ENCODE data around the gene SIRPG.
A peak's percentile ranks its signal among the peaks of the same experiment; 100 is the strongest.
"Not testable (repeated sequence)": the region's sequence is repeated elsewhere in the genome, so short reads cannot be mapped to it uniquely, and the experiment has no call there.

Gene SIRPG

DNA sequence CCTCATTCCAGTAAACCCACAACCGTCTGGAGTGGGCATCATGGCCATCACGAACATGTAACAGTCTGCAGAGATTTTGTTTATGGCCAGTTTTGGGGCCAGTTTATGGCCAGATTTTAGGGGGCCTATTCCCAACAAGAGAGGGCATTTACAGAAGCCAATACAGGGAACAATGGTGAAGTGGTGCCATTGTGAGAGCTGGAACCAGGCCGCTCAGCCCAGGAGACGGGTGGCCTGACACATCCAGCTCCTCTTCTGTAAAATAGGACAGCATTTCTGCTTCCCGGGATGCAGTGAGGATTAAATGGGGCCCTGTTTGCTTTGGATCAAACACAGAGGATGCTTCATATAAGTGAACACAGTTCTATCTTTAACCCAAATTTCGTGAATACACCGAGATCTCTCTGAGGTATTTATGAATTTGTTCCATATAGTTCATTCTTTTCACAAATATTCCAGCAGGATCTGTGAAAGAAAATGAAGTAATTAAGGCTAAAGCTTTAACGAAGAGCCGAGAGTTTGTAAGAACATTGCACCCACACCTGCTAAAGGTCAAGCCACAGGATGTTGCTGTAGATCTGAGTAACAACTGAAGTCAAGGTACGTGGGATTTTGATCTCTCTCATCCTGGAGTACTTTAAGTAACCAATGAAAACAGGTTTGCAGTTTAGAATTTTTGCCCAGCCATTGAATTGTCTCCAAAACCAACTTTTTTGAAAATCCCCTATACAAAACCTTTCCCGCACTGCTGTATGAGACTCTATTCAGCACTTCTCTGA, 14.5 kb upstream of the SIRPG start:
- no peak for DNase-seq (ENCODE audit: low read depth in 2 of 2)

DNA sequence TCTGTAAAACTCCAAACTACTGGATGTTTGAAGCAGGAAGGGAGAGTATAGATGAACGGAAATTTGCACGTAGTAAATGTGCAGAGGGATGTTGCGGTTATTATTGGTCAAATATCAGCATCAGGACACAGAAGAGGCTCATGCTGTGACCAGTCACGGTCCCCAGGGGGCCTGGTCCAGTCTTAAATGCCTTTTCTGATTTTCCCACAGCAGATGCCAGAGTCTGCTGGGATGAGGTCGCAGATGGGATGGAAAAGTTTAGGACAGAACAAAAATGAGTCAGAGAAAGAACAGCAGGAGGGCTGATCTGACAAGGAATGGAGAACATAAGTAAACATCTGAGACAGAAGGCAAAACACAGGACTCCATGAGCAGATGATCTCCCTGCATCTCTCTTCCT, 11.7 kb upstream of the SIRPG start:
- no peak for DNase-seq (ENCODE audit: low read depth in 2 of 2)

DNA sequence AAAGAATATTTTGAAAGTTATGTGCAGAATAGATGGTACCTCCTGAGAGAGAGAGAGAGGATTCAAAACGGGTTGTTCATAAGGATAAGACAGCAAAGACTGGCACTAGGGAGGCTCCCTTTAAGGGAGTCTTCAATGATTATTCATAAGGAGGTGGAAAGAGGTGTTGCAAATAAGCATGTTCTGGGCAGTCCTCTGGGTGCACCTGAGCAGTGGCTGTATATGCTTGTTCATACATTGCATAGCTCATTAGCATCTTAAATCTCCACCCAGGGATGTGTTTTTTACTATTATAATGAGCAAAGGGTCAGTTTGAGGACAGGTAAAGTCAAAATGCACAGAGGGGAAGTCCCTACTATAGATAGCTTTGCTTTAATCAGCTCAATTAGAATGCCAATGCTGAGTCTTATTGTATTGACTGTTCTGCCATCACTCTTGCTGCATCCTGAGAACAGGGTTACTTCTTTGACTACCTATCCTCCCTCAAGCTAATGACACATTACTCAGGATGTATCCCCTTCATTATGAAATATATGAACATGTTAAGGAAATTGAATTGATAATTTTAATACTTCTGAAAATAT, 10.0 kb upstream of the SIRPG start:
- DNase-seq (ENCODE audit: low read depth in 2 of 2) = no peak

DNA sequence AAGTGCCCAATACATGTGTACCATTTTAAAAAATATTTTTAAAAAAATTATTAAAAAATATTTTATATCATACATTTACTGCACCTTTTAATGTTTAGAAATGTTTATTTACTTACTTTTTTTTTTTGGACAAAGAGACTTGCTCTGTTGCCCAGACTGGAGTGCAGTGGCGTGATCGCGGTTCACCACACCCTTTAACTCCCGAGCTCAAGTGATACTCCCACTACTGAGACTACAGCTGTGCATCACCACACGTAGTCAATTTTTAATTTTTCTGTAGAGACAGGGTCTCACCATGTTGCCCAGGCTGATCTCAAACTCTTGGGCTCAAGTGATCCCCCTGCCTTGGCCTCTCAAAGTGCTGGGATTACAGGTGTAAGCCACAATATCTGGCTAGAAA, 9.2 kb upstream of the SIRPG start:
- no peak for DNase-seq (ENCODE audit: low read depth in 2 of 2)

DNA sequence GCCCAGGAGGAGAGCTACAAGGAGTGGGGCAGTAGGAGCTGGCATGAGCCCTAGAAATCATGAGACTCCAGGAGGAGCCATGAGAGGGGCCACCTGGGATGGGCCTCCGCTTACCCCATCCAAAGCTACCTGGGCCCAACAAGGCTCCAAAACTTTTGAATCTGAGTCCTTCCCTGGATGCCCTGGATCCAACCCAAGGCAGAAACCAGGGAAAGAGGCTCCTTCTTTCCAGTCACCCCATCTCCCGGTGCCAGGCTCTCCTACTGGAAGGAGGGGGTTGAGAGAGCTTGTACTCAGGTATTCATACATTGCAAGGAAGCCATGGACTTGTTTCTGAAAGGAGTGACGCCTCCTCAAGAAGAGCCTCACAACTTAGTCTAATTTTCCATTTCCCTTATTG, 7.8 kb upstream of the SIRPG start:
- no peak for DNase-seq (ENCODE audit: low read depth in 2 of 2)

DNA sequence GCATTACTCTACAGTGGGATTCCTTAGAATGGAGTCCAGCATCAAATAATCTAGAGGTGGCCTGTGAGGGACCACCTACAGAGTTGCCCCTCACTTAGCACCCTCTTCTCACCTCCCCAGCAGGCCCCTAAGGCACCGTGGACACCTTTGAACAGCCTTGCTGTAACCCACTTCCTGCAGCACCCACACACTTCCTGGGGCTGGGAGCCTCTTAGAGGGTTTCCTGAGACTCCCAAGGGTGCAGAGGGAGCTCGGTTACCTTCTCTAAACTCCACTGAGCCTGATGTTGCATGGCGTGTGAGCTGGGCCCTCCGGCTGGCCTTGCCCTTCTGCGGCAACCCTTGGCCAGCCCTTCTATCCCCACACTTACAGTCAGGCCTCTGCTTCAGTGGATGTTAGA, 7.3 kb upstream of the SIRPG start:
- DNase-seq (ENCODE audit: low read depth in 2 of 2) = peak in 1 of 2 donors; percentile 15

DNA sequence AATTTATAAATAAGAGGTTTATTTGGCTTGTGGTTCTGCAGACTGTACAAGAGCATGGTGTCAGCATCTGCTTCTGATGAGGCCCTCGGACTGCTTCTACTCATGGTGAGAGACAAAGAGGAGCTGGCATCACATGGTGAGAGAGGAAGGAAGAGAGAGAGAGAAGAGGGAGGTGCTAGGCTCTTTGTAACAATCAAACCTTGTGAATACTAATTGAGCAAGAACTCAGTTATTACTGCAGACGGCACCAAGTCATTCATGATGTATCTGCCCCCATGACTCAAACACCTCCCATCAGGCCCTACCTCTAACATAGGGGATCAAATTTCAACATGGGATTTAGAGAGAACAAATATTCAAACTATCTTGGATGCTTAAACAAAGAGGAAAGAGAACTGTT, 6.3 kb upstream of the SIRPG start:
- DNase-seq (ENCODE audit: low read depth in 2 of 2) = no peak

DNA sequence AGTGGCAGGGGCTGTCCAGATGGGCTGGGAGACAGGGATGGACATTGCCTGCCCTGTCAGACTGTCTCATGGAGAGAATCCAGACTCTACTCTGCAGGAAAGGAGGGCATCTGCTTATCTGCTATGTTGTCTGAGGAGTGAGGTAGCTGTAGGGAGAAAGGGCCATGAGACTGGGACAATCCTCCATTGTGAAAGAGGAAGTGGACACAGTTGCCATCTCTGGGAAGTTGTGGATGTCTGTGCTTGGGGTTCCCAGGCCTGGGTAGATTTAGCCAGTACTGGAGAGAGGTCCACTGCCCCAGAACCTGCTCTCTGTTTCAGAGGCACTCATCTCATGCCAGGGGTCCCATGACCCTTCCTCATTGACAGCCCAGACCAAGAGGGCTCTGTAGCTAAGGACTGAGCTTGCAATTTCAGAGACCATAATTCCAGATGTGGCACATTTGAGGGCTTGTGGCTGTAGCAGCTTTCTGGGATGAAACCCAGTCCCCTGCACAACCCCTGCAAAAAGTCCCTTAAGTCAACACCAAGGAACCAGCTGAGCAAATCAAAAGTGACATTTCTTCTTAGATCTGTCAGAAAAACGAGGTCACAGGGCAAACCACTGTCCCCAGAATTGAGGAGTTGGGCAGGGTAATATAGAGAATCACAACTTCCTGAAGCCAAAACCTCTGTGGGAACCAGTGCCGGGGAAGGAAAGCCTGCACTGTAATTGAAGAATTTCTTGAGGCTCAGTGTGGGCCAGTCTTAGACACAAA, 4.1 kb upstream of the SIRPG start:
- DNase-seq (ENCODE audit: low read depth in 2 of 2) = no peak

DNA sequence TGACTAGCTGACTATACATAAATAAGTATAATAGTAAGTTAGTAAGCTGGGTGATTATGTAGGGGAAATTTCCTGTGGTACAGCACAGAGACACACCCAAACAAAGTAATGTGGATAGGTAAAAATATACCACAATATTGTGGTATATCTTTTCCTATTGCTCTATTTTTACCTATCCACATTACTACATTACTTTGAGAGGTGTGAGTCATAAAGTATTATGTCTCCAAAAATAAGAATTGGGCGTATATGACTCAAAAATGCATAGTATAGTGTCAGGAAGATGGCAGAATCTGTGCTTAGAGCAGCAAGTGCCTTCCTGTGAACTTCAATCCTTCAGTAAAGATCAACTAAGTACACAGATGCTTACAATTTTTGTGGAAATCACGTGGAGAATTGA, 2.7 kb upstream of the SIRPG start:
- no peak for DNase-seq (ENCODE audit: low read depth in 2 of 2)

DNA sequence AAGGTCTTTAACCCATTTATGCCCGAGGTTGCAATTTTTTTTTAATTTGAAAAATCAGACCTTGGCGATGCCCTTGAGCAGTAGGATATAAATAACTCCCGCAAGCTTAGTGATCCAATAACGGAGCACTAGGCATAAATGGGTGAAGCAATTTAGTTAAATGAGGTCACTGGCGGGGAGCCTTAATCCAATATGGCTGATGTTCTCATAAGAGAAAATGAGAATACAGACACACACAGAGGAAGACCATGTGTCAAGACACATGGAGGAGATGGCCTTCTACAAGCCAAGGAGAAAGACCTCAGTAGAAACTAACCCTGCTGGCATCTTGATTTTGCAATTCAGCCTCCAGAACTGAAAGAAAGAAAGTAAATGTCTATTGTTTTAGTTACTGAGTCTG, 735 bp downstream of the SIRPG start:
- DNase-seq (ENCODE audit: low read depth in 2 of 2) = no peak

DNA sequence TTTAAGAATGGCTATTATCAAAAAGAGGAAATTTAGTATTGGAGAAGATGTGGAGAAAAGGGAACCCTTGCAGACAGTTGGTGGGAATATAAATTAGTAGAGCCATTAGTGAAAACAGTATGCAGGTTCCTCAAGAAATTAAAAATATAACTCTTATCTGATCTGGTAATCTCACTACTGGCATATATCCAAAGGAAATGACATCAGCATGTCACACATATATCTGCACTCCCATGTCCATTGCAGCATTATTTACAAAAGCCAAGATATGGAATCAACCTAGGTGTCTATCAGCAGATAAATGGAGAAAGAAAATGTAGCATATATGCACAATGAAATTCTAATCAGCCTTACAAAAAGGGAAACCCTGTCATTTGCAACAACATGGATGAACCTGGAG, 2.6 kb downstream of the SIRPG start:
- DNase-seq (ENCODE audit: low read depth in 2 of 2) = no peak

DNA sequence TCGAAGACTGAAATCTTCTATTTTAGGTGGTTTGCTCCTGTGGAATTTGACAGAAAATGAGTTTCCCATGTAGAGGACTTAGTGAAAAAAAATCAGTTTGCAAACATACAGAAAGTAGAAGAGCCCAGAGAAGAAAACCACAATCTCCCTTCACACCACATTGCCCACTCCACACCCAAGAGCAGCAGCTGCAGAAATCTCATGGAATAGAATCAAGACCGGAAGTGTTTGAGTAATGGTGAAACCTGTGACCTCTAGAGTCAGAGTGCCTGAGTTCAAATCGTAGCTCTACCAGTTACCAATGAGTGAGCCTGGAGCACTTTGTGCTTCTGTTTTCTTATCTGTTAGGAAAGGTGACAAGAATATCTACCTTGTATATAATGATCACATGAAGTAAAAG, 4.6 kb downstream of the SIRPG start:
- no peak for DNase-seq (ENCODE audit: low read depth in 2 of 2)

DNA sequence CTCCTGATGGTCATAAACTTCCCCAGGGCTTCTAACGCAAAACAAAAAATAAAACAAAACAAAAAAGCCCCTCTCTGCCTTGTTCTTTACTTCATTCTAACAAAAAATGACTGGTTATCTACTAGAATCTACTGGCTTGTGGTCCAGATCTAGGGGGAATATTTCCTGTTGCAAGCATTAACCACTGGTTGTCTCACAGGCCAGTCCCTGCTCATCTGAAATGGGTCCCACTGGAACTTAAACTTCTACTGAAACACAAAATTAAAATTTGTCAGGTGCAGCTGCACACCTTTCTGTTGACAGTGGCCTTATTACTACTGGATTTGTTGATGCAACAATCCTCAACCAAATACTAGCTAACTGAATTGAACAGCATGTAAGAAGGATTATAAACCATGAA, 5.5 kb downstream of the SIRPG start:
- DNase-seq (ENCODE audit: low read depth in 2 of 2) = no peak

DNA sequence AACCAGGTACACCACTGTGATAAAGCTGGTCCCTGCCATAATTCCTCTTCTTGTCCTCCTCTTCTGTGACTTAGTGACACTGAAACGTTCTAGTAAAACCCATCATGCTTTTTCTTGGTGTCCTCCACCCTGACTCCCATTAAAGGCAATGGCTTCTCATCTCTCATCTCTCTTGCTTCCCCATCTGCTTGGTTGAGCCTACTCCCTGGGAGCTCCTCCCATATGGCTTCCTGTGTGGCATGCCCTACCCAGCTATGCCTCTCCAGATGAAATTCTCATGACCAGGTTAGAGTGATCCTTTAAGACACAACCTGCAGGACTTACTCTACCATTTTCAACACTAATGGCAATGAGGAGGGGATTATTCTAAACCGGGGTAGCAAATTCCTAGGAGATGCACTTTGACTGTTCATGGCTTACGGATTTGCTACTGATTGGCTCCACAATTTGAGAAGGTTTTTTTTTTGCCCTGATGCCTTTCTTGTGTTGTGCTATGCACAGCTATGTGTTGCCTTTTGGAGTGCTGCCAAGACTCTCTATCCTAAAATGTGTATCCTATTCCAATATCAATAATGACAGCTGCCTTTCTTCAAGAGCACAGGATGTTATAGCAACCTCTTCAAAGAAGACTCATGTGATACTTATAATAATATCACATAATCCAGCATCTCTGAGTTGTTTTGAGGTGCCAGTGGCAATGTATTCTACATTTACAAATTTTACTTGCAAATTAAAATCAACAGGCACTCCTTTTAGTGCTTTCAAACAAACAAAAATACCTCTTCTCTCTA, 6.1 kb downstream of the SIRPG start:
- no peak for DNase-seq (ENCODE audit: low read depth in 2 of 2)

DNA sequence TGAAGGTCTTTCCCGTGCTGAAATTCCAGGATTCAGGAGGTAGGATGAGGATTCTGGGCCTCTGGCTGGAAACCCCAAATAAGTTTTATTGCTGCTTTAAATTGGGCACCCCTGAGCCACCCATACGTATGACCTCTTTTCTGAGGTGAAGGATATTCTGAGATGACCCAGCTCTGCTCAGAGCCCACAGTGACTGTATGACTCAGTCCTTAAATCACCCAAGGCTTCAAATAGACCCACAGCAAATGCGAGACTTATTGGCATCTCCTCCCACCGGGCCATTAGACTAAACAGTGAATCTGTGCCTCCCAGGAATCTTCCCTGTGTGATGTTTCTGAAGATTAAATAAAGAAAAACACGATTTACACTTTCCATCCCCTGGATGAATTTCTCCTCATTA, 9.5 kb downstream of the SIRPG start:
- no peak for DNase-seq (ENCODE audit: low read depth in 2 of 2)

DNA sequence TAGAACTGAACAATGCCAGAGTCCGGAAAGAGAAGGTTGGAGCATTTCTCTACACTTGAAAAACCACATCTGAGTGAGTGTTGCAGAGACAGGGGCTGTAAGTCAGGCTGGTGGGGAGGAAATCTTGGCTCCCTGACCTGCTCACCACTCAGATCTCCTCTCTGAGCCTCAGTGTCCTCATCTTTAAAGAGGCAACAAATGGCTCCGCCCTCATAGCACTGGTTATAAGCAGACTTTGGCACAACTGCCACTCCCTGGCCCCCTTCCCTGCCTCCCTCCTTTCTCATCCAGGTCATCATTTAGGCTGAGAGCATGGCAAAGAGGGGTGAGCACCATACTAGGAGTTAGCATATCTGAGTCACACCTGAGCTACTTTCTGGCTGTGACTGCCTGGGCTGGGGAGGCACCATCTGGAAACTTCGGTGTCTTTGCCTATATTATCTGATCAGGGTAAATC, 10.6 kb downstream of the SIRPG start:
- no peak for DNase-seq (ENCODE audit: low read depth in 2 of 2)

DNA sequence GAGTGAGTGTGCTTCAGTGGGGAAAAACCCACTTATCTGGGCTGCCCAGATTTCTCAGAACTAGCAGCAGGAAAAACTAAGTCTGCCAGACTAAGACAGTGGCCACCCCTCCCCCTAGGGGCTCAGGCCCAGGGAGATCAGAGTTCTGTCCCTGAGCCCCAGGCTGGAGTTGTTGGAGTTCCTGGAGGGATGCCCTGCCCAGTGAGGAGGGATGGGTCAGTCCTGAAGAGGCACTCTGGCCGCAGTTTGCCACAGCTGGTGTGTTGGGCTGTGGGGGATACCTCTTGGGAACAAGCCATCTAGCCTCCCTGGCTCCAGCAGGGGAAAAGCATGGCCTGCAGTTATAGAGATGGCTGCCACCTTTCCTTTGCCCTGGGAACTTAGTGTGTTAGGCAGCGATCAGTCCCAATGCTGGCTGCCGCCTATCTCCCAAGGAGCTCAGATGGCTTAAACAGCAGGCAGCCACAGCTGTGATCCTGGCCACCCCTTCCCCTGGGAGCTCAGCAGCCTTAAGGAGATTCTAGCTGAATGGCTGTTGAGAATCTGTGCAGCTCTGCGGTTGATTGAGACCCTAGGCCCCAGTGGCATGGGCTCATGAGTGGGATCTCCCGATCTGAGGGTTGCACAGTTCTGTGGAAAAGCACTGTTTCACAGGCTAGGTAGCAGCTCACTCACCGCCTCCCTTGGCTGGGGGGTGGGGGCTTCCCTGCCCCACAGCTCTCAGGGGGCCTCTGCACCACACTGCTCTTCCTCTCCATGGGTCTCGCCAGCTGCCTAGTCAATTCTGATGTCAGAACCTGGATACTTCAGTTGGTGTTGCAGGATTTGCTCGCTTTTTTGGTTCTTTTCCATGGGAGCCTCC, 13.2 kb downstream of the SIRPG start:
- DNase-seq (ENCODE audit: low read depth in 2 of 2) = no peak

DNA sequence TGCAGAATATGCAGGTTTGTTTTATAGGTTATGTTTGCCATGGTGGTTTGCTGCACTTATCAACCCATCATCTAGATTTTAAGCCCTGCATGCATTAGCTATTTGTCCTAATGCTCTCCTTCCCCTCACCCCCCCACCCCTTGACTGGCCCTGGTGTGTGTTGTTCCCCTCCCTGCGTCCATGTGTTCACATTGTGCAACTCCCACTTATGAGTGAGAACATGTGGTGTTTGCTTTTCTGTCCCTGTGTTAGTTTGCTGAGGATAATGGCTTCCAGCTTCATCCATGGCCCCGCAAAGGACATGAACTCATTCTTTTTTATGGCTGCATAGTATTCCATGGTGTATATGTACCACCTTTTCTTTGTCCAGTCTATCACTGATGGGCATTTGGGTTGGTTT, 18.9 kb downstream of the SIRPG start:
- DNase-seq (ENCODE audit: low read depth in 2 of 2) = not testable (repeated sequence)

DNA sequence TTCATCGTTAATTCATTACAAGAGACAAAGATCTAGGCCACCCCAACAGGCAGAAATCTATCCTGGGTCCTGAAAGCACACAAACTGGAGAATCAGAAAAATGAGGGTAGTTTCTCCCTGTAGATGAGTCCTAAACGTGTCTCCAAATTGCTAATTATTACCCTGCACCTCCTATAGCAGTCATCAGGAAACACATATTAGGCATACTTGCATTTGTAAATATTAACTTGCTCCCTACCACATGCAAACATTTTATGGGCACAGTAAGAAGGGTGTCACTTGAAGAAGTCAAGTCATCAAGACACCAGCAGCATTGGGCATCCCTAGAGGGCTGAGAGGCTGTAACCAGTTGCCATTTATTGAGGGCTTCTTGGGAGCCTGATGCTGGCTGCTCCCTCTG, 19.8 kb downstream of the SIRPG start:
- DNase-seq (ENCODE audit: low read depth in 2 of 2) = no peak

DNA sequence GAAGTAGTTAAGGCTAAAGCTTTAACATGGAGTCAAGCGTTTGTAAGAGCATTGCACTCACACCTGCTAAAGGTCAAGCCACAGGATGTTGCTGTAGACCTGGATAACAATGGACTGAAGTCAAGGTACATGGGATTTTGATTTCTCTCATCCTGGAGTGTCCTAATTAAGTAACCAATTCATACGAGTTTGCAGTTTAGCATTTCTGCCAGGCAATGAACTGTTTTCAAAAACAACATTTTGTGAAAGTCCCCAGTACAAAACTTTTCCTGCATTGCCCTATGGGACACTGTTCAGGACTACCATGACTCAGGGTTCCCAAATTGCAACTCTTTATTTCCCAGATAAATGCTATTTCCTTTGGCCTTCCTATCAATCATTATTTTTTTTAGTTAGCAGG, 20.4 kb downstream of the SIRPG start:
- DNase-seq (ENCODE audit: low read depth in 2 of 2) = no peak

DNA sequence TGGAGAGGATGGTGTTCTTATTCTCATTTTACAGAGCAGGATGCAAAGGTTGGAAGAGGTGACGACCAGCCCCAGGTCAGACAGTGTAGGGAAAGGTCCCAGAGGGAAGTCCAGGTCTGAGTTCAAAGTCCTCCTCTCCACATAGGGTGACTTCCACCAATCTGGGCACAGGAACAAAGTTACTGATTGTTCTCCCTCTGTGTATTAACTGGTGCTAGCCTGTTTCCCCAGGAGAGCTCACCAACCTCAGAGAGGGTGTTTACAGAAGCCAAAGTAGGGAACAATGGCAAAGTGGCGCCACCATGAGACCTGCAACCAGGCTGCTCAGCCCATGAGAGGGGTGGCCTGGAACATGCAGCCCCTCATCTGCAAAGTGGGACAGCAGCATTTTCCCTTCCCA, 21.0 kb downstream of the SIRPG start:
- no peak for DNase-seq (ENCODE audit: low read depth in 2 of 2)

Data from stimulated activated CD8-positive, alpha-beta memory T cell treated with anti-CD3 and anti-CD28 coated beads, Interleukin-7, amount 100 ng/mL, for 1 hour (primary cell).